NCI-H187 treated with DMSO at 0.1 percent for 48 hours (cell line): ENCODE data around the gene NSMCE1.

Experiments
- DNase-seq: peaks from one replicate; lab custom pipeline; 2025; lab: John Stamatoyannopoulos, UW

Gene NSMCE1

DNA sequence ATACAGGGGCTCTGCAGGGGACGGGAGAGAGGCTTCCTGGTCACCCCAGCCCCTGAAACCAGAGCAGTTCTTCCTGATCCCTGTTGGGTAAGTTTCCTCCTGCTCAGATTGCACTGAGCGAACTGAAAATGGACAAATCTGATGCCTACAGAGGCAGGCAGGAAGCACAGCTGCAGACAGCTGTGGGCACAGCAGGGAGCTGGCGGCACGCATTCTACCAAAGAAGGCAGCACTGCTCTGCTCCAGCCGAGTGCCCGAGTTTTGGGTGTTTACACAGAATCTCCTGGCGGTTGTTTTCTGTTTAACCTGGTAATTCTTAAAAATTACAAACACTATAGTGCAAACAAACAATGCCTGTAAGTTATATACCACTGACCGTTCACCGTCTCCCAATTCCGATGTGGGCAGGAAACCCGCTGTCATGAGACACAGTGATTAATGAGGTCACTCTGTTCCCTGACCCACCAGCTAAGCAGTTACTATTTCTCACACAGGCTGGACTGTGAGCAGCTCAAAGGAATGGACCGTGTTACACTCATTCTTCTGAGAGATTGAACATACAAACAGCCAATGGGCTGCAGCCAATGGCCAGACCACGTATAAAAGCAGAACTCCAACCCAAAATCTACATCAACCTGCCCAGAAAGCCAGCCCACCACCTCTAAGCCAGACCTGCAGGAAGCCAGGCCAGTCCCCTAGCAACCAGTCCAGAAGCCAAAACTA is 25.5 kb downstream of the NSMCE1 start:
- no peak for DNase-seq

- no peak for DNase-seq
Measured at GRCh38 chr16:27242398-27242797, 26.2 kb downstream of the NSMCE1 start.

DNA sequence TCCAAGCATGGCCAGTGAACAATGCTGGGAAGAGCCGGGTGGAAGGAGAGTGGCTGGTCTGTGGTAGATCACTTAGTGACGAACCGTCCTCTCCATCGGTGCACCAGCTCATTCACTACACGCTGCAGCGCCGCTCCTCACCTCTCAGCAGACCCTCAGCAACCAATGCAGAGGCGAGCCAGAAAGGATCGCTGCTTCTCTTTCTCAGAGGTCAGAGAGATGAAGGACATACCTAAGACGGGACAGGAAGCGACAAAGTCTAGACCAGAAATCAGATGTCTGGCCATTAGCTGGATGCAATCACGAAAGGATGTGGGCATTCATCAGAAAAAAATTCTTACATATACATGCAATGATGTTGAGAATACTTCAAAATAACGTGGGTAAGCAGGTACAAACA is 26.9 kb downstream of the NSMCE1 start:
- DNase-seq = no peak

DNA sequence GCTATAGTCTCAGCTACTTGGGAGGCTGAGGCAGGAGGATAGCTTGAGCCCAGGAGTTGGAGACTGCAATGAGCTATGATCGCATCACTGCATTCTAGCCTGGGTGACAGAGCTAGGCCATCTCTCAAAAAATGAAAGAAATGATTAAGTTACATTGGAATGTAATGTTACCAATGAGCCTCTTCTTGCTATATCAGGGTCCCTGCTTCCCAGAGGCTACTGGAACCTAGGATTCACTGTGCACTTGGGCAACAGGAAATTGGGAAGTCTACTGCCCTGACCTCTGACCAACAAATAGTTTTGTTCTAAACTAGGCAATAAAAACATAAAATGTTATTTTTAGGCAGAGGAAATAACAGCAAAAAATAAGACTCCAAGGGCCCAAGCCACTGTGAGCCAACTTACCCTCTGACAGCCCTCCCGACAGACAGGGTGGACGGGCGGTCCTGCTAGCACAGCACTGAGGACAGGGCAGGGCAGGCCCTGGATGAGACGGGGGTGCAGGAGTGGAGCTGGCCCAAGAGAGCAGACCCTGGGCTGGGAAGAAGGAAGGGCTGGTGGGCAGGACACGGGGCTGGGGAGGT is 27.5 kb downstream of the NSMCE1 start:
- no peak for DNase-seq

GRCh38 chr16:27239906-27240655 is 28.5 kb downstream of the NSMCE1 start:
- no peak for DNase-seq

DNA sequence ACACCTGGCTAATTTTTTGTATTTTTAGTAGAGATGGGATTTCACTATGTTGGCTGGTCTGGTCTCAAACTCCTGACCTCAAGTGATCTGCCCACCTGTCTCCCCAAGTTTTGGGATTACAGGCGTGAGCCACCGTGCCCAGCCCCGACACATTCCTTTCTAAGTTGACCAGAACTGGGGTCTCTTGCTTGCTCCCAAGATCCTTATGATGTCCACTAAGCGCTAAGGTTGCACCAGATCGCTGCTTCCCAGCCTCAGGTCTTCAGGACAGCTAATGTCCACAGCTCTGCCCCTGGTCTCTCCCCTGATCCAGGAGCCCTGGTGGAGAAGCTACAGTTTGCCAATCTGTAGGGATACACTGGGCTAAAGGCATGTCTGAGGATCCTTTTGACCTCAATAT is 29.5 kb downstream of the NSMCE1 start:
- no peak for DNase-seq

DNA sequence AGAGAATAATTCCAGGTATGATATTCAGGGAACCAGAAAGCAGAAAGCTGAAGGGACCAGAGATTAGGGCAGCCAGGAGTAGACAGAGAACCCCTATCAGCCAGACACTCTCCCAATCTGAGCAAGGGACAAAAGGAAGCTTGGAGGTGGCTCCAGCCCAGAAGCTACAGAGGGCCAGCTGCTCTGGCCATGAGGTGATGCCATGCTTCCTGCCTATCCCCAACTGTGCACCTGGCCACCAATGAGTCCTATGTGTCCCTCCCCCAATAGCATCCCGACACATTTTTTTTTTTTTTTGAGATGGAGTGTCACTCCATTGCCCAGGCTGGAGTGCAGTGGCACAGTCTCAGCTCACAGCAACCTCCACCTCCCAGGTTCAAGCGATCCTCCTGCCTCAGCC is 30.0 kb downstream of the NSMCE1 start:
- no peak for DNase-seq

GRCh38 chr16:27238016-27238587 is 30.5 kb downstream of the NSMCE1 start:
- DNase-seq = no peak

DNA sequence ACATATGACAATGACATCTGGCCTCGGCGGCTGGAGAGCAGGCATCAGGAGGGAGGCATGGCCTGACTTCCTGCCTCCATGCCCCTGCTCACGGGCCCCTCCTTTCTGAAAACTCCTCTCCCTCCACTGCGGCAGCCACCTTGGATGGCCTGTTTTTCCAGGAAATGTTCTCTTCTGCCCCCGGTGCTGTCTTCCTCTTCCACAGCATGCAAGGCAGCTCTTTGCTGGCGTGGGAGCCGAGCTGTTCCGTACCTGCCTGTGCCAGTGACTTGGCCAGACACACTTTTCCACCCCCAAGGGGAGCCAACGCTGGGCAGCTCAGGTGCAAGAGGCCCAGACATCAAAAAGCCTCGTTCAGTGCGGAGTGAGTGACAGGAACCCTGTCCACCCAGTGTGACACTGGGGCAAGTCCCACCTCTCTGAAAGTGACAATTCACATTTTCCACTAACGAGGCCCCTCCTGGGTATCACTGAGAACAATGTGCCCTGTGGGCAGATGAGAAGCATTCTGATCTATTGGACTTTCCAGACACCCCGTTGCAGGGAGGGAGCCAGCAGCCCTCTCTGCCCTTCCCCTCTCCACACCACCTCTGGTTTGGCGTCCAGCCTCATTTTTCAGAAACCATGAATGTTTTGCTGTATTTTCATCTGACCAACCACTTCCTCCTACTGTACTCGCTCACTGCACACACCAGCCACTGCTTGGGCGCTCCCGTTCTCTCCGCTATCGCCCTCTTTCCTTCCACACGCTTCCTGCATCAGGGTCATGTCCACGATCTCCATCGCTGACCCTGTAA is 31.2 kb downstream of the NSMCE1 start:
- no peak for DNase-seq

DNA sequence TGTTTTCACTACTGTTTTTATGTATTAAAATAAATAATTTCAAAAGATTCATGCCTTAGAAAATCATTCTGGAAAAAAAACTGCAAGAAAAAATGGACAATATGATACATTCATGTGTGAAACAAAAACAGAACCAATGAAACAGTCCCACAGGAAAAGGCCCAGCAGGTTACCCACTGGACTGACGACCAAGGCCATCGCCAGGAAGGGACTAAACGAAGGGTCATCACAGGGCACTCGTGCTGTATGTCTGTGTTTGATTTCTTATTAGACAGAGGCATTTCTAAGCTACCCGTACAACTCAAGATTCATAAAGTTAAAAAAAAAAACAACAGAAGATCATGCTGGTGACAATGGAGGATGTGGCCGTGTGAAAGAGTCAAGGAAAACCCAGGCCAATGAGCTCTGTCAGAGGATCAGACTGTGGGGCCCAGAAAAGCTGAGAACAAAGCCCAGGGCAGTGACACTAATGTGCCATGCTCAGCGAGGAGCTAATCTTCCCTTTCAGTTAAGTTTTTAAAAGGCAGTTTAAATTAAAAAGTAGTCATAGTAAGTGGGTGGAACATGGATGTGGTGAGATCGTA is 31.8 kb downstream of the NSMCE1 start:
- no peak for DNase-seq

- no peak for DNase-seq
Measured at GRCh38 chr16:27235938-27236245, 32.7 kb downstream of the NSMCE1 start.

DNA sequence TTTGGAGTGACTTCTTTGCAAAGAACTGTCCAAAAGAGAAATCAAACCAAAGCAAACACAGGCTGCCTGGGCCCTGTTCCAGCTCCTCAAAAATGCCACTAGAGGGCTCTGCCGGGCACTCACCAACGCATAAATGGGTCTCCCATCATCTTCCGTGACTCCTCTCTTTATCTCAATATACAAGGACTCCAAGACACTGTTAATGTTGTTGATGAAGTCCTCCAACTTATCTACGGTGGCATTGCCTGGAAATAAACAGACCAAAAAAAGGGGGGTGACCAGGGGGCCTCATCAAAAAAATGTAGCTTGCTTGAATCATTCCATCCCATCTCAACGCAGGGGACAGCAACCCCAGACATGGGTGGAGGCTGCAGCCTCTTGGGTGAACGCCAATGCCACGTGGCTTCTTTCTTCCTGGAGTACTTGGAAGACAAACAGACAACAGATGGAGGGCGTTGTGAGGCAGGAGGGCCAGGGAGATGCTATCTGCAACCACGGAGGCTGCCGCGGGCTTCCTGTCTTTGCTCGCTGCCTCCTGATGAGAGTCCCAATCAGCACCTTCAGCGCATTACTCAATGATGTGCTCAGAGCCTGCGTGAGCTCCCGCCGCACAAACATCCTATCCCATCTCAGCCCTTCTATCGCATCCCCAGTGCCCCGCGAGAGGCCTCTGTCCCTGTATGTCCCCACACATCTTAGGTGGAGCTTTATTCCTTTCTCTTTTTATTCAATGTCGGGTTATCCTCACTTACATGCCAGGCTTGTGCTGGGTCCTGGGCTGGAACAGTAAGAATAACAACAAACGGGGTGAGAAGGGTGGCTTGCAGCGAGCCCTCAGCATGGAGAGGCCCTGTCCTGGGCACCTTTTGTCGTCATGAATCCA is 33.3 kb downstream of the NSMCE1 start:
- no peak for DNase-seq

DNA sequence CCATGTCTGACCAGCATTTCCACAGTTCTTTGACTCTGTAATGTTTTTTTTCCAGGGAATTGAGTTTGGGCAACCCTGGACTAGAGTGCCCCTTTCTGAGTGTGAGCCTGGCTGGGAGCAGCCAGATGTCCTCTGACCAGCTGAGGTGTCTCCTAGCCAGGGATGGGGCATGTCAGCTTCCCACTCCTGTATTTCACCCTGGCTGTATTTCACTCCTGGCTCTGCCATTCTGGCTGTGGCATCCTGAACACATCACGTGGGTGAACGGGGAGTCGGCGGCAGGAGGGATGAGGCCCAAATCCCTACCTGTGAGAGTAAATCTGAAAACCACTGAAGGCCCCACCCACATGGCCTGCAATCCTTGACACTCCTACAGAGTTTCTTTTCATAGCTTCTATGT is 34.0 kb downstream of the NSMCE1 start:
- no peak for DNase-seq

GRCh38 chr16:27234171-27234570 is 34.4 kb downstream of the NSMCE1 start:
- DNase-seq = no peak

- DNase-seq = no peak
Measured at GRCh38 chr16:27233731-27234130, 34.8 kb downstream of the NSMCE1 start.

DNA sequence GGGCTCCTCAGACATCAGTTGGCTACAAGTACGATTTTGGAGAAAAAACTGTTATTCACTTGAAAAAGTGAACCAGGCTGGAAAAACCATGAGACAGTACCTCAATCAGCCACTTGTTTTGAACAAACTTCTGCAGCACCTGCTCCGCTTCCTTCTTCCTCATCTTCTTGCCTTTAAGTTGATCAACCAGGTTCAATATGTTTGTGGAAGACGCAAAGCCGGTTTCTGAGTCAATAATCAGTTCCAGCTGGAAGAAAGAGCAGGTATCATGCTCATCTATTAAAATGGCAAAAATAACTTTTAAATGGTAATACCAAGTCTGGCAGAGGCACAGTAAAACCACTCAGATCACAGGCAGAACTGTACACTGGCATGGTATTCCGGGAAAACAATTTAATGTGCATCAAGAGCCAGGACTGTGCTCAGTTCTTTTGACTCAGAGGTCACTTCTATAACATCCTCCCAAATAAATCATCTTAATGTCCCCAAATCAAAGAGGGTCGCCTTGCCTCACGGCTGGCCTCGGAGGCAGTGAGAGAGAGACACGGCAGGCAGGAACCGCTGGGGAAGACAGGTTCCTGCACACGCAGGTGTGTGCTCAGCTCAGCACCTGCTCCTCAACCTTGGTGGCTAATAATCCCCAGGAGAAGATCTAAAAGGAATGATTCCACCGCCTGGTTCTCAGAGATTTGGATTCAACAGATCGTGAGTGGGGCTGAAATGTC is 35.5 kb downstream of the NSMCE1 start:
- DNase-seq = no peak

DNA sequence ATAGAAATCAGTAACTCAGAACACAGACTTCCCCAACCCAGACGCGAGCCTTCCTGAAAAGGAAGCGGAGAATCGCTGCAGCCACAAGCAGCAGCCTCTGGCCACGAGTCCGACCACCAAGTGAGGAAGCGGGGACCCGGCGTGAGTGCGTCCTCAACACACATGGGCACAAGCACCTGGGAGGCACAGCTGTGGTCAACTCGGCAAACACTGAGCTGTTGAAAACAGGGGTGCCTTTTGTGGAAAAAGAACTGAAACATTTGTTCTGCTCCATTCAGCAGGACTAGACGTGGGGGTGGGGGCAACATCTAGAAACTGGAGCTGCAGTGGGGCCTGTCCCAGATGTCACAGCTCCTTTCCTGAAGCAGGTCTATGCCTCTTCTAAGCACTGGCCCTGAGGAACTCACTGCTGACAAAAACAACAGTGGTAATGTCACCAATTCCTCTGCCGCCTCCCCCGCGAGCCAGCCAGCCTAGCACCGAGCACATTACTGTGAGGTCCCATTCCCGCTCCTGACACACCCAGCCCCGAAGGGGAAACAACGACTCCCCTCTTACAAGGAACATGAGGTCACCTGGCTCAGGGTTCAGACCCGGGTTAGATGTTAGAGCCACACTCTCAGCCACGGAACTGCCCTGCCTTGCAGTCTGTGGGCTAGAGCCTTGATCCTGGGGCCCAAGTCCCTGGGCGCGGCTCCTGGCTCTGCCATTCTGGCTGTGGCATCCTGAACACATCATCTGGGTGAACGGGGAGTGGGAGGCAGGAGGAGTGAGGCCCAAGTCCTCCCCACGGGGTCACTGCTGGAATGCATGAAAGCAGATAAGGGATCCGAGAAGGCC is 36.3 kb downstream of the NSMCE1 start:
- no peak for DNase-seq

DNA sequence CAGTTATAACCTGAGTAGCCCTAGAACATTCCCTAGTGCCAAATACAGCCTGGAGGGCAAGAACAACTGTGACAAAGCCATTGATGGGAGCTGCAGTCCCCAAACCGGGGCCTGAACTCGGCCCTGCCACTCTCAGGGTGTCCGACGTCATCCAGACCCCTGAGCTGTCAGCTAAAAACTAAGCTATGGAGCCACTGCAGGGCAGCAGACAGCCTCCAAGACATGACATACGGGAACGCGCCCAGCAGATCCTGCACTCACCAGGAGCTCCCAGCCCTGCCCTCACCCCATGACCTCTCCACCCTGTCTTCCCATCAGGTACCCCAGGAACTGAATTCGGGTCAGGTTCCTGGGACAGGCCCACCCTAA is 36.9 kb downstream of the NSMCE1 start:
- DNase-seq = no peak

DNA sequence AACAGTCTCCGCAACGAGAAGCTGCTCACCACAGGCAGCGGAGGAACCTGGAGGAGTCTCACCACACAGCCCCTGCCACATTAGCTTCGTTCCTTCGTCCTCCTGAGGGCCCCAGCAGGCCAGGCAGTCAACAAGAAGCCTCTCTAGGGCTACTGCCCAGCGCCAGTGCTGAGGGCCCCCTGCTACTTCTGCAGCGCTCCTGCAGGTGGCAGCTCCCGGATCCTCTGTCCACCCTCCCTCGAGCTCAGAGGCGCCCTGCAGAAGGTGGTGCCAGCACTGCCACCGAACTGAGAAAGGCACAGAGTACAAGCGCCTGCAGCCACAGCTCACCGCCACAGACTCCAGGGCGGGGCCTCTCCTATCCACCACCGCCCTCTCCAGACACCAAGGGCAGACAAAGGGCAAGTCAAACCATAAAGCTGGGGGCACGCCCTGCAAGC is 38.0 kb downstream of the NSMCE1 start:
- no peak for DNase-seq
